ENCODE data around the gene WDR17.

Gene WDR17

DNA sequence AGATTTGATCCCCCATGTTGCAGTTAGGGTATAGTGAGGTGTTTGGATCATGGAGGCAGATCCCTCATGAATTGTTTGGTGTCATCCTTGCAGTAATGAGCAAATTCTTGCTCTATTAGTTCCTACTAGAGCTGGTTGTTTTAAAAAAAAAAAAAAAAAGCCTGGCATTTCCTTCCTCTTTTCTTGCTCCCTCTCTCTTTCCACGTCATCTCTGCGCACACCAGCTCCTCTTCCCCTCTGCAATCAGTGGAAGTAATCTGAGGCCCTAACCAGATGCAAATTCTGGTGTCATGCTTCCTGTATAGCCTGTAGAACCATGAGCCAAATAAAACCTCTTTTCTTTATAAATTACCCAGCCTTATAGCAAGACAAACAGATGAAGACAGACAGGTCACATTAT is 24.5 kb downstream of the WDR17 start:
- DNase-seq = no peak

DNA sequence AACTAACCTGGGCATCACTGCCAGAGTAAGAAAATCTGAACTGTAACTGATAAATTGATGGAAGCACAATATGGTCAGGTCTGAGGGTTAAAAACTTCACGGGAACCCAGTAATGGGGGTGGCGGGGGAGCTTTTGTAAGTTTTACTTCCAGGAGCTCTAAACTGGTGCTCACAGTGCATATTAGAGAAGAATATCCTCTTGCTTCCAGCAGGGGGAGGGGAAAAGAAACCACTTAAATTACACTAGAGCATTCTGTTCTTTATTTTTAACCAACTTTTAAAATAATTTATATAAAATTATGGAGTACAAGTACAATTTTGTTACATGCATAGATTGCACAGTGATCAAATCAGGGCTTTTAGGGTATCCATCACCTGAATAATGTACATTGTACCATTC is 33.7 kb downstream of the WDR17 start:
- DNase-seq = no peak

- DNase-seq = no peak
Observed at GRCh38 chr4:176102414-176103063, 36.9 kb downstream of the WDR17 start.

DNA sequence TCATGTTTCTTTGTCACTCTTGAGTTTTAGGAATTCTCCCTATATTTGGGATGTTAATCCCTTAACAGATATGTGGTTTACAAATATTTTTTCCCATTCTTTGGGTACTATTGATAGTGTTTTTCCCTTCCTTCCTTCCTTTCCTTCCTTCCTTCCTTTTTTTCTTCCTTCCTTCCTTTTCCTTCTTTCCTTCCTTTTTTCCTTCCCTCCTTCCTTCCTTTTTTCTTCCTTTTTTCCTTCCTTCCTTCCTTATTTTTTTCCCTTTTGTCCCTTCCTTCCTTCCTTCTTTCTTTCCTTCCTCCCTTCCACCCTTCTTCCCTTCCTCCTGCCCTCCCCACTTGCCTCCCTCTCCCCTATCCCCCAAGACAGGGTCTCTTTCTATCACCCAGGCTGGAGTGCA is 42.1 kb downstream of the WDR17 start:
- no peak for DNase-seq

DNA sequence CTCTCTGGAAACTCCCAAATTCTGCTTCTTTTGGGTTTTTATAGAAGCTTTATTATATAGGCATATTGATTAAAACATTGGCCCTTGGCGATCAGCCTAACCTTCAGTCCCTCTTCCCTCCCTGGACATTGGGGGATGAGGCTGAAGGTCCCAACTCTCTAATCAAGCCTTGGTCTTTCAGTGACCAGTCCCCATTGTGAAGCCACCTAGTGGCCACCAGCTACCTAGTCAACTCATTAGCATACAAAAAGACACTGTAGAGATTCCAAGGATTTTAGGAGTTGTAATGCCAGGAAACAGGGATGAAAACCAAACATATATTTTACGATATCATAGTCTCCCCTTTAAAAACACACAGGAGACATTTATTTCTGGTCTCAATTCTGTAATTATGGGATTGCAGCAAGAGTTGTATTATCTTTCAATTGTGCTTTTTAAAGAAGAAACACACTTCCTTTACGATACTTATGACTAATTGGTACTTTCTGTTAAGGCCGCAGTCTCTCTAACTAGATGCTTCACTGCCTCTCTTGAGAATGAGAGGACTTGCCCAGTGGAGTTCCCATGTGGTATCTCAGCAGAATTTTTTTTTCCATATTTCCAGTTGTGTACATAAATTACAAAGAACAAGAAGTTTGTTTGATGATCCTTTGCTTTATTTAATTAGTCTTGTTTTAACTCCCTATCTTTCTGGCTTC is 58.2 kb downstream of the WDR17 start:
- peak in 8 of 56 donors; percentile 0 to 23 (median 2) for DNase-seq

DNA sequence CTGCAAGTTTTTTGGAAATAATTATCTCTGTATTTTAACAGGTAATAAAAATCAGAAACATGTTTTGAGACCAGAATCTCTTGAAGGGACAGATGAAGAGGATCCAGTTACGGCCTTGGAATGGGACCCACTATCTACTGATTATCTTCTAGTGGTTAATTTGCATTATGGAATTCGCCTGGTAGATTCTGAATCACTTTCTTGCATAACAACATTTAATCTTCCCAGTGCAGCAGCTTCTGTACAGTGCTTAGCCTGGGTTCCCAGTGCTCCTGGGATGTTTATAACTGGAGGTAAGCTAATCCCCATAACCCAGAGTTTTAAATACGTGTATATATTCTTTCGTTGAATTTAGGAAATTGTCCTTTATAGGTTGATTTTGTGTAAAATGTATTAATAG is 59.4 kb downstream of the WDR17 start:
- DNase-seq = no peak

DNA sequence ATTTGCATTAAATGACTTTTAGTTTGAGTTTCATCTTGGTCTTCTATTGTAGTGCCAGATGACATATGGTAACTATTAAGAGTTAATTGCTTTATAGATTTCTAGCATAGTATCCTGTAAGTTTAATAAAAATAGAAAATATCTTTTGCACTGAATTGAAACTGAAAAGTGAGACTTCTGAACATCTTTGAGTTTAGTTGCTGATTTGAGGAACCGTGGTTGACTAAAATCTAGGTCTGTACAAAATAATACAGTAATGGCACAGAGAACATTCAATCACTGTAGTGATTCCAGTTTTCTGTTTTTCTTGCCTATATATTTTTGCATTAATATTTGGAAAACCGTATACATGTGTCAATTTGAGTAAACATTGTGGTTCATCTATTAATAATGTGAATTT is 69.0 kb downstream of the WDR17 start:
- no peak for DNase-seq

DNA sequence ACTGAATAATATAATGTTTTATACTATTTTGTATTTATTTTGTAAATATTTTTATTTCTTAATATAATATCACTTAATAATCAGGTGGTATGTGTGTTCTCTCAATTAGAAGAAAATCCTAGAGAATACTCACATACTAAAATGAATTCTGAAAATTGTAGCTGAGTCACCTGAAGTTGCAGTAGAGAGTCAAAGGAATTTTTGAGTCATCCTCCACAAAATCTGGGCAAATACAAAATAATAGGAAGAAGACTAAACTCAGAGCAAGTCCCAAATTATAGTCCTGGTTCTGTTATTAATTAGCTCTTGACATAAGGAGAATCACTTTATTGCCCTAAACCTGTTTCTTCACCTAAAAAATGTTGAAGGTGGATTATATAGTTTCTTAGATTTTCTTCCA is 72.0 kb downstream of the WDR17 start:
- no peak for DNase-seq

- DNase-seq = no peak
Observed at GRCh38 chr4:176139518-176139917, 73.9 kb downstream of the WDR17 start.

DNA sequence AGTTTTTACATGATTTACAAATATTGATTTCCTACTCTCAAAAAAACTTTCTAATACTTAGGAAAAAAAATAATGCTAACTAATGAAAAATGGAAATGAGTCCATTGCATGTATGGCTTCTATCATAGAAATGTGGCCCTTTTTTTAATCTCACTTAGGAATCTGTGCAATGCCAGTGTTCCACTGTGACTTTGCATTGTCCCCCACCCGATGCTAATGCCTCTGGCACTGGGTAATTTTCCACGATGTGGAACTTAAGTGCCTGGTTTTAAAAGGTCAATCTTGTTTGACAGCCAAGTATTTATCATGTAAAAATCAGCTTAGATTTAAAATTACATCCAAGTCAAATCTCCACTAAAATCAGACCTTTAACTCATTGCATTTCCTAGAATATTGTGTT is 76.6 kb downstream of the WDR17 start:
- DNase-seq = no peak

- DNase-seq = no peak
Observed at GRCh38 chr4:176149680-176150355, 84.2 kb downstream of the WDR17 start.

DNA sequence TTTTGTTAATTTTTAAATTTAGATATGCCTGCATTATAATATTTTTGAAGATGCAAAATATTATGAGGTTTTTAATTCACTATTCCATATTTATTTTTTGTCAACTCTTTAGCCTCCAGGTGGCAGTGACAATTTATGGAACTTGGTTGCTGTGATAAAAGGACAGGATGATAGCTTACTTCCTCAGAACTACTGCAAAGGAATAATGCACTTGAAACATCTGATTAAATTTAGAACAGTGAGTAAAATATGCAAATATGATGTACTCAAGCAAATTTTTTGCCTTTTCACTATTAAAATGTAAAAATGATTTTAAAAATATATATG is 84.7 kb downstream of the WDR17 start:
- no peak for DNase-seq

- DNase-seq = no peak
Observed at GRCh38 chr4:176150704-176151103, 85.1 kb downstream of the WDR17 start.

DNA sequence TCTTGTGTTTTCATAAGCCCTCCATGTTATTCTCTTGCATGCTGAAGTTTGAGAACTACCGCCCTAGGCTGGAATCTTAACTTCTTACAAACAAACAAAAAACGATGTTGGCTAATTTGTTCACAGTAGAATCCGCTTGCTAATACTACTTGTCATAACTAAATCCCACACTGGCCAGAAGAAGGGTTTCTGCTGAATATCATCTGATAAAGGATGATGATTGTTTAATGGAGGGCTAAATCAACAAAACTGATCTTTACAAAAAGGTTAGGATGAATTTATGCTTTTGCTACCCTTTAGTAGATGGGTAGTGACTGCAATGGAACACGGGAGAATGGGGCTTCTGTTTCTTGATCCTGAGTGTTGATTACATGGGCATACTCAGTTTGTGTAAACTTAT is 87.5 kb downstream of the WDR17 start:
- no peak for DNase-seq

GRCh38 chr4:176156656-176157055 is 91.0 kb downstream of the WDR17 start:
- DNase-seq = no peak

- peak in 15 of 56 donors; percentile 1 to 51 (median 20) for DNase-seq
Observed at GRCh38 chr4:176163041-176163440, 97.4 kb downstream of the WDR17 start.

GRCh38 chr4:176185051-176185450 is 119.4 kb downstream of the WDR17 start:
- DNase-seq = no peak

GRCh38 chr4:176186067-176186466 is 120.4 kb downstream of the WDR17 start:
- no peak for DNase-seq

DNA sequence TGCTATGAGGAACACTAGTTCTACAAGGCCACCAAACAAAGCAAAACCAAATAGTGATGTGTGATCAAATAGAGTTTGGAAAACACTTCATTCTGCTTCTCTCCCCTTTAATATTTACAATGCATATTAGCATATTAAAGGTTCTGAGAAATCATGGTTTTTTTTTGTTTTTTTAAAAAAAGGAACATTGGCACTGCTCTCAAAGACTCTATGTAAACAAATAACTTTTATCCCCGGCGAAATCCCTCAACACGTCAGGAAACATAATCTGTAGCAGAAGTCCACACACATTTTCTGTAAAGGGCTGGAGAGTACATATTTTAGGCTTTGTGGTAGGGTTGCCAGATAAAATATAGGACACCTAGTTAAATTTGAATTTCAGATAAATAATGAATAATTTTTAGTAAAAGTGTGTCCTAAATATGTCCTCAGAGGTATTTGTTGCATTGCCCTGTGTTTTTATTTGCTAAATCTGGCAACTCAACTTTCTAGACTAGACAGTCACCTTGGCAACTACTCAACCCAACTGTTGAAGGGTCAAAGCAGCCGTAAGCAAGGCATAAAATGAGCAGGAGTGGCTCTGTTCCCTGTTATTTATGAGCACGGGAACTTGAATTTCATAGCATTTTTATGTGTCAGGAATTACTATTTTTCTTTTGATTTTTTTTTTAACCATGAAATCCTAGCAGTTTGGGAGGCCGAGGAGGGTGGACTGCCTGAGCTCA is 121.2 kb downstream of the WDR17 start:
- DNase-seq = no peak

DNA sequence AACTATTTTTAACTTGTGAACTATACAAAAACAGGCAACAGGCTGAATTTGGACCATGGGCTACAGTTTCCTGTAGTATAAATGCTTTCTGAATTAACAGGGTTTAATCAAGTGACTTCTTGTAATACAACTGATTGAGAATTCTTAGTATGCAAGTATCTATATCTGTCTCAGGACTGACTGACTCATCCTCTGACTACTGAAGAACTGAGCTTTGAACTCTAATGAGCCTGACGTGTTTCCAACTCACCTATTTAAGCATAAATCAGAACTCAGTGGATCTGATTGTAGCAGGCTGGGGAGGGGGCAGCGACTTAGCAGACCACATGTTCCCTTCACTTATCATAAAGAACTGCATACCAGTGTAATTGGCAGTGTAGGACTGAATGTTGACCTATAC is 122.0 kb downstream of the WDR17 start:
- DNase-seq = no peak

- no peak for DNase-seq
Observed at GRCh38 chr4:176188654-176189053, 123.0 kb downstream of the WDR17 start.
